HG02885 (cell line): ENCODE measurements around the gene CACNA1H.

Experiments used
- ATAC-seq: cut with Tn5 transposase; IDR thresholded peaks from one replicate; pipeline ENCODE4 v1.9.1; 2021; ENCODE audit warnings: mild to moderate bottlenecking; ENCODE audit not compliant: unreplicated experiment, poor library complexity

CACNA1H gene

GRCh38 chr16:1140582-1141162 lies 12.2 kb upstream of the CACNA1H start:
- no peak for ATAC-seq

DNA sequence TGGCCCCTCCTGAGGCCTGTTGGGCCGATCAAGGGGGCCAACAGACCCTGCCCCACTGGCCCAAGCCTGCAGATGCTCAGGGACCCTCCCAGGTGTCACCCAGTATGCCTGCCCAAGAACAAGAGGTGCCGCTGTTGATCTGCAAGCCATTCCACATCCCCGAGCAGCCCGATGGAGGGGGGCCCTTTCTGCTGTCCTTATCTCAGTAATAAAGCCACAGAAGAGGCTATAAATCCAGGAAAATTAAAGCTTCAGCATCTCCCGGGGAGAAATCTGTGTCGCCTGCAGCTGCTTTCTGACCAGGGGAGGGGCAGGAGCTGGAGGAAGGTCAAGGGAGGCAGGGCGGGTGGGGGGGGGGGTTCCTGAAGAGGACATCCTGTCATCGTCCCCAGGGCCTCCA lies 11.7 kb upstream of the CACNA1H start:
- ATAC-seq = no peak

- no peak for ATAC-seq
Observed at GRCh38 chr16:1141716-1142115, 11.2 kb upstream of the CACNA1H start.

- ATAC-seq = no peak
Observed at GRCh38 chr16:1142911-1143310, 10.0 kb upstream of the CACNA1H start.

DNA sequence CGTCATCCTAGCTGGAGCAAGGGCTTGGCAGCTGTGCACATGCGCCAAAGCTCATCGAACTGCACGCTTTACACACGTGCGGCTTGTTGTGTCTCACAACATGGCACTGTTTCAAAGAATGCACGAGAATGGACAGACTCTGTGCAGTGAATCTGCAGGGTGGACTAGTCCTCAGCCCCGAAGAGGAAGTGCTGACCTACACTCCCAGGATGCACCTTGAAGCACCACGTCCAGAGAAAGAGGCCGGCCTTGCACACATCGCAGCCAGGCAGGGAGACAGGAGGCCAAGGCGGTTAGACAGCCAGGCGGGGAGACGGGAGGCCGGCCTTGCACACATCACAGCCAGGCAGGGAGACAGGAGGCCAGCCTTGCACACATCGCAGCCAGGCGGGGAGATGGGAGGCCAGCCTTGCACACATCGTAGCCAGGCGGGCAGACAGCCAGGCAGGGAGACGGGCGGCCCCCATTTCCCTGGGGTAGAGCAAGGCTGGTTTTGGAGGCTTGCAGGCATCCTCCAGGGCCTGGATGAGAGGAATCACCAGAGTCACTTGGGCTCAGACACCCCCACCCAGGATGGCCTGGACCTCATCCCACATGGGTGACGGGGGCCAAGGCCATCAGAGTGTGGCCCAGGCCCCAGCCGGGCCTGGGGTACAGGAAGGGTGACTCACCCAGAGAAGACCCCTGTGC lies 9.0 kb upstream of the CACNA1H start:
- no peak for ATAC-seq

DNA sequence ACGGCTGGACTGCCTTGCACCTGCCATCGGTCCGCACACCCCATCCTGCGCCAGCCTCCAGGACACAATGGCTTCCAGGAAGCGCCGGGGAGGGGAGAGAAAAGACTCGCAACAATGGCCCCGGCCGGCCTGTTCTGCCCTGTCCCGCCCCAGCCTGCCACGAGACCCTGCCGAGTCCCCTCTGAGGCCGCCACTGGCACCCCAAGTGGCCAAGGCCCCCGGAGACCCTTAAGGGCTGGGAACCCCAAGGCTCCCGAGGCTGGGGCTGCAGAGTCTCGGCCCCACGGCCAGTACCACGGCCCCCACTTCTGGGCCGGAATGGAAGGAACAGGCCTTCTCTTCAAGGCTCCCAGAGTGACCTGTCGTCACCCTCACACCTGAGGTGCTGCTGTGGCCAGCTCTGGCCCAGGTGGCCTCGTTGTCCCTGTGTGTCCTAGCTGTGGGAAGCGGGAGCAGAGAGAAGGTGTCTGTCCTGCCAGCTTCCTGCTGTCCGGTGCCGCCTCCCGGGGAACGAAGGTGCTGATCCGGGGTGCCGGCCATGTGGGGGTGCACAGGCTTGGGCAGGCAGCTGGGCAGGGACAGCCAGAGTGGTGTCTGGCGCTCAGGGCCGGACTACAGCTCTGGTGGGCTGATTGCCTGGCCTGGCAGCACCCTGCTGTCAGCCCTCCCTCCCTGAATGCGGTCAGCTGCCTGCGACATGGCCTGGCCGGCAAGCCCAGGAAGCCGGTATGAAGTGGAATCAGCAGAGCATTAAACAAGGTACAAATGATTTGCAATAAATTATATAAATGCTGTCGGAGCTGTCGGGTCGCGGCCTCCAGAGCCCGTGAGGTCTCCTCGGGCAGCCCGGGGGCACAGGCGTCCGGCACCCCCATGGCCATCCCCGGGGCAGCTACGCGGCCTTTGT lies 8.2 kb upstream of the CACNA1H start:
- no peak for ATAC-seq

DNA sequence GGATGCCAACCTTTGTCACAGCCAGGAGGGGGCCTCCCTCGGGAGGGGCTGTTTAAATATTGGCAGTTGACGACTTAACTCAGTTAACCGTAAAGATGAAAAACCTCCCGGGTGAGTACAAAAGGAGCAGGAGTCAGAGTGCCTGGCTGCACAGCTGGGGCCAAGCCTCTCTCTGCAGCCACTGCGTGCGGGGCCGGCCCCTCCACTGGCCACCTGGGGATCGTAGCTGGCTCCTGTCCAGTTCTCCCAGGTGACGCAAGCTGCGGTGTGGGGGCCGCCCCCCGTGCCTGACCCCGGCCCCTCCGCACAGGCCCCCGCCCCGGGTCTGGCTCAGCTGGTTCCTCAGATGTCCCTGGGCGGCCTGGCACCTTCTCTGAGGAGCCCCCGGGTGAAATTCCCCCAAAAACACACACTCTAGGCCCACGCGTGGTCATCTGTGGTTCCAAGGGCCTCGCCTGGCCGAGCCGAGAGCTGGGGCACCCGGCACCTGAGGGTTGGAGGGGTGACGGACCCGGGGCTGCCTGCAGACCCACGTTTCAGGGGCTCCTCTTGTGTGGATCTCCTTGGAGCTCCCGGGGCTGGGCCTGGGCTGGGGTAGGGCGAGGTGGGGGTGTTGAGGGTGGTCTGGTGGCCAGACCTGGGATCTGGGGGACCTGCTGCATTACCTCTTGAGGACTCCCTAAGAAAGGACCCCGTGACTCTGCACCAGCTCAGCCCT lies 7.4 kb upstream of the CACNA1H start:
- ATAC-seq = no peak

DNA sequence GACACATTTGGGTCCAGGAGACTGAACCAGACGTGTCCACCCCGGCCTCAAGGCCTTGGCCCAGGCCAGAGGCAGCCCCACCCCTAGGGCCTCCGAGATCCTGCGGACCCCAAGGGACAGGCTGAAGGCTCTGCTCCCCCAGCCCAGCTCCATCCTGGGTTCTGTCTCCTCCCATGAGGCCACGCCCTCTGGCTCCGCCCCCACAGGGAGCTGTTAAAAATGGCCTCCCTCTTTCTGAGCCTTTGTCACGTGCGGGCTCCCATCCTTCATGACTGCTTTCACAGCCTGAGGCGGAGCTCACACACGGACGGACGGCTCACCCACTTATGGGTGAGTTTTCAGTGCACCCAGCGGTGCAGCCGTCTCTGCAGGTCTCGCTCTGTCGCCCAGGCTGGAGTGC lies 6.5 kb upstream of the CACNA1H start:
- ATAC-seq = no peak

GRCh38 chr16:1147027-1147426 lies 5.9 kb upstream of the CACNA1H start:
- ATAC-seq = no peak

GRCh38 chr16:1149101-1149636 lies 3.7 kb upstream of the CACNA1H start:
- ATAC-seq = no peak

- ATAC-seq = no peak
Observed at GRCh38 chr16:1150511-1150982, 2.4 kb upstream of the CACNA1H start.

GRCh38 chr16:1151424-1152122 lies 1.3 kb upstream of the CACNA1H start:
- ATAC-seq = no peak

DNA sequence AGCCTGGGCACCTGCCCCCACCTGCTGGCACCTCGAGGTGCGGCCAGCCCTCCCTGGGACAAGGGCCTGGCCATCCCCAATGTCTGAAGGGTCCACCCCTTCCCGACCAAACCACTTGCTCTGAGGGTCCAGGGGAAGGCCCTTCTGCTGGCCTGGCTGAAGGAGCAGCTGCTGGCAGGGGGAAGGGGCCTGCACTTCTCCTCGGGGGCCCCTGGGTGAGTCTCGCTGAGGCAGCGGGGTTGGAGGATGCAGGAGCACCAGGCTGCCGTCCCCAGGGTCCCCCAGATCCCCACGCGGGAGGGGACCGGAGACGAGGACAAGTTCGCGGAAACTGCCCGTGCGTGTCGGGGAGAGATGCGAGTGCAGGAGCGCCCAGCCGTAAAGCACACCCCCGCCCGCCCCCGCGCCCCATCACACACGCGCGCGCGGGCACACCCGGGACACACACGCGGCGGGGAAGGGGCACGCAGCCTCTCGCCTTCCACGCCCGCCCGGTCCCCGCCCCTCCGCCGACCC lies 725 bp upstream of the CACNA1H start:
- no peak for ATAC-seq

DNA sequence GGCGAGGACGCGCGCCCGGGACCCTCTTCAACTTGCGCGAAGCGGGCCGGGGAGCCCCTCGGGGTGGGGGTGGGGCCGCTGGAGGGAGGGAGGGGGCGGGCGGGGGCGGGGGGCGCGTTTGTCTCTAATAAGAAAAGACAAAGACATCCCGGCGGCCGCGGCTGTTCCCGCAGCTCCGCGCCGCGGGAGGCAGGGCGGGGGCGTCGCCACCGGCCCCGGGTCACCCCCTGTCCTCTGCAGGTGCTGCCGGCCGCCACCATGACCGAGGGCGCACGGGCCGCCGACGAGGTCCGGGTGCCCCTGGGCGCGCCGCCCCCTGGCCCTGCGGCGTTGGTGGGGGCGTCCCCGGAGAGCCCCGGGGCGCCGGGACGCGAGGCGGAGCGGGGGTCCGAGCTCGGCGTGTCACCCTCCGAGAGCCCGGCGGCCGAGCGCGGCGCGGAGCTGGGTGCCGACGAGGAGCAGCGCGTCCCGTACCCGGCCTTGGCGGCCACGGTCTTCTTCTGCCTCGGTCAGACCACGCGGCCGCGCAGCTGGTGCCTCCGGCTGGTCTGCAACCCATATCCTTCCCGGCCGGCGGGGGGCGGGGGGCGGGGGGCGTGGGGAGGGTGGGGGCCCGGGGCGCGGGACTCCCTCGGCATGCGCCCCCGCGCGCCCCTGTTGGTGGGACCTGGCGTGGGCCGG lies 714 bp downstream of the CACNA1H start:
- ATAC-seq = no peak

GRCh38 chr16:1154291-1154886 lies 1.5 kb downstream of the CACNA1H start:
- ATAC-seq = no peak

DNA sequence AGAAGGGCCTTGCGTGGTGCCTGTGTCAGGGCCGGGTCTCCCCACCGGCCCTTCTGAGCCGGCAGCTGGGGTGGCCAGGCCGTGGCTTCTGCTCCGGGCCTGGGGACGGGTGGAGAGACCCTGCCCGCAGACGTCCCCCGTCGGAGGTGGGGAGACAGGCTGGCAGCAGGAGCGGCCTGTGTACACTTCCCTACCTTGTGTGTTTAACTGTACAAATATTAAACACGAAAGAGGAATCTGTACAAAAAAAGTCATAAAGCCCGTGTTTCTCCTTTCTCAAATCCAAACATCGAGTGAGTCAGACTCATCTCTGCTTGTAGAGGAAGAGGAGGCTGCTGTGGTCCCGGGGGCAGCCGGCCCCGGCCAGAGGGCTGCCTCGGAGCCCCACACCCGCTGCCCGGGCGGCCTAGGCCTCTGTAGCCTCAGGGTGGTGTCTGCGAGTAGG lies 2.0 kb downstream of the CACNA1H start:
- no peak for ATAC-seq

GRCh38 chr16:1155353-1156054 lies 2.6 kb downstream of the CACNA1H start:
- no peak for ATAC-seq
